ENCODE data around the gene SLC10A7.
A peak's percentile ranks its signal among the peaks of the same experiment; 100 is the strongest.

Gene SLC10A7

DNA sequence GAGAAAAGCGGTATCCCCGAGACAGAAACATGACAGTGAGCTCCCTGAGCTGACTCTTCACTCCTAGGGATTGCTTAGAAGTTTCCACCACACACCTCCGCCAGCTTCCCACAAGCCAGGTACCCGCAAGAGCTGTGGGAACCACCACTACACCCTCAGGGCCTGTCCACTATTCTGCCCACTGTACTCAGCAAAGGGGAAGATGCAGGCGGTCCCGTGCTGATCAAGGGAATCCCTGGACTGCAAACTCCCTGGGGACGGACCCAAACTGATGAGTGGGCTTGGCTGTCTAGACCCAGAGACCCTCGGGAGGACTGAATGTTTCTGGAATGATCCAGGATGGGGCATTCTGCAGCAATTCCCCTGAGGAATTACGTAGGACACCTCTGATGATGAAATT lies 277.2 kb downstream of the SLC10A7 start:
- TF ChIP-seq, protein P1, sequence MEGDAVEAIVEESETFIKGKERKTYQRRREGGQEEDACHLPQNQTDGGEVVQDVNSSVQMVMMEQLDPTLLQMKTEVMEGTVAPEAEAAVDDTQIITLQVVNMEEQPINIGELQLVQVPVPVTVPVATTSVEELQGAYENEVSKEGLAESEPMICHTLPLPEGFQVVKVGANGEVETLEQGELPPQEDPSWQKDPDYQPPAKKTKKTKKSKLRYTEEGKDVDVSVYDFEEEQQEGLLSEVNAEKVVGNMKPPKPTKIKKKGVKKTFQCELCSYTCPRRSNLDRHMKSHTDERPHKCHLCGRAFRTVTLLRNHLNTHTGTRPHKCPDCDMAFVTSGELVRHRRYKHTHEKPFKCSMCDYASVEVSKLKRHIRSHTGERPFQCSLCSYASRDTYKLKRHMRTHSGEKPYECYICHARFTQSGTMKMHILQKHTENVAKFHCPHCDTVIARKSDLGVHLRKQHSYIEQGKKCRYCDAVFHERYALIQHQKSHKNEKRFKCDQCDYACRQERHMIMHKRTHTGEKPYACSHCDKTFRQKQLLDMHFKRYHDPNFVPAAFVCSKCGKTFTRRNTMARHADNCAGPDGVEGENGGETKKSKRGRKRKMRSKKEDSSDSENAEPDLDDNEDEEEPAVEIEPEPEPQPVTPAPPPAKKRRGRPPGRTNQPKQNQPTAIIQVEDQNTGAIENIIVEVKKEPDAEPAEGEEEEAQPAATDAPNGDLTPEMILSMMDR (IDR thresholded peaks at IDR 0.05; ENCODE audit: low read depth, low read length, poor library complexity, severe bottlenecking): no peak
- no peak for TF ChIP-seq EZH2phosphoT487 (IDR thresholded peaks at IDR 0.05; ENCODE audit: borderline replicate concordance, low read length)
- no peaks in the 10 kb centered on the region for H3F3A ChIP-seq (ENCODE audit: control insufficient read depth, insufficient read depth)
- H3K27me3 ChIP-seq (ENCODE audit: control insufficient read depth, low read length): no peaks in the 10 kb centered on the region
- no peaks in the 10 kb centered on the region for H4K20me1 ChIP-seq (ENCODE audit: control insufficient read depth, insufficient read depth, low read depth, low read length)
- no peaks in the 10 kb centered on the region for H3K36me3 ChIP-seq (ENCODE audit: control insufficient read depth, low read length)
- no peaks in the 10 kb centered on the region for H3K9me3 ChIP-seq (ENCODE audit: control insufficient read depth, insufficient read depth, low read length)
- H3K9me2 ChIP-seq (replicated peaks; ENCODE audit: control insufficient read depth, low read length): no peaks in the 10 kb centered on the region
- peaks cover 8% of the 10 kb centered on the region; the same call in 1 of the 2 replicates for H3K4me1 ChIP-seq (ENCODE audit: control insufficient read depth, low read length)
- H3K4me2 ChIP-seq (ENCODE audit: low read length): no peak overlapping the region
- no peak overlapping the region for H3K4me3 ChIP-seq (ENCODE audit: low read length)
- H3K27ac ChIP-seq (ENCODE audit: low read depth, low read length): no peak overlapping the region
- no peaks in the 10 kb centered on the region for H3K79me2 ChIP-seq (ENCODE audit: control insufficient read depth, low read length)

DNA sequence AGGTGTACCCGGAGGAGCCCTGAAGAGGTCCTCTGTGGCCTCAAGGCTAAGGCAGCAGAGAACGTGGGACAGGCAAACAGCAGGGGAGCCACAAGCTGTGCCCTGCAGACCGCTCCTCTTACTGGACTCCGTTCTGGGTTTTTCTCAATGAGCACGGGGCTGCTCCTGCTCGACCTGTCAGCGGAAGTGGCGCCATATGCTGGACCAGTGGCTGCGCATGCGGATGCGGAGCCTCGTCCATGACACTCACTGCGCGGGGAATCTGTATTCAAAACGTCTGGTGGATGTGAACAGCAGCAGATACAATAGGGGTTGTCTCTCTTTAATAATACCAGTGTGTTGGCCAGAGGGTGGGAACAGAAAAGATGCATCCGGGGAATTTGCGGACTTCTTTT lies 277.9 kb downstream of the SLC10A7 start:
- no peaks in the 10 kb centered on the region for H3K36me3 ChIP-seq (ENCODE audit: control insufficient read depth, low read length)
- H3K79me2 ChIP-seq (ENCODE audit: control insufficient read depth, low read length): no peaks in the 10 kb centered on the region
- H4K20me1 ChIP-seq (ENCODE audit: control insufficient read depth, insufficient read depth, low read depth, low read length): no peaks in the 10 kb centered on the region
- no peaks in the 10 kb centered on the region for H3K27me3 ChIP-seq (ENCODE audit: control insufficient read depth, low read length)
- TF ChIP-seq, protein P1 (IDR thresholded peaks at IDR 0.05; ENCODE audit: low read depth, low read length, poor library complexity, severe bottlenecking): no peak
- TF ChIP-seq EZH2phosphoT487 (IDR thresholded peaks at IDR 0.05; ENCODE audit: borderline replicate concordance, low read length): no peak
- H3K4me3 ChIP-seq (ENCODE audit: low read length): no peak overlapping the region
- H3K9me2 ChIP-seq (replicated peaks; ENCODE audit: control insufficient read depth, low read length): no peaks in the 10 kb centered on the region
- no peak overlapping the region for H3K4me2 ChIP-seq (ENCODE audit: low read length)
- H3K9me3 ChIP-seq (ENCODE audit: control insufficient read depth, insufficient read depth, low read length): no peaks in the 10 kb centered on the region
- peaks cover 8% of the 10 kb centered on the region; the same call in 1 of the 2 replicates for H3K4me1 ChIP-seq (ENCODE audit: control insufficient read depth, low read length)
- no peak overlapping the region for H3K27ac ChIP-seq (ENCODE audit: low read depth, low read length)
- no peaks in the 10 kb centered on the region for H3F3A ChIP-seq (ENCODE audit: control insufficient read depth, insufficient read depth)

DNA sequence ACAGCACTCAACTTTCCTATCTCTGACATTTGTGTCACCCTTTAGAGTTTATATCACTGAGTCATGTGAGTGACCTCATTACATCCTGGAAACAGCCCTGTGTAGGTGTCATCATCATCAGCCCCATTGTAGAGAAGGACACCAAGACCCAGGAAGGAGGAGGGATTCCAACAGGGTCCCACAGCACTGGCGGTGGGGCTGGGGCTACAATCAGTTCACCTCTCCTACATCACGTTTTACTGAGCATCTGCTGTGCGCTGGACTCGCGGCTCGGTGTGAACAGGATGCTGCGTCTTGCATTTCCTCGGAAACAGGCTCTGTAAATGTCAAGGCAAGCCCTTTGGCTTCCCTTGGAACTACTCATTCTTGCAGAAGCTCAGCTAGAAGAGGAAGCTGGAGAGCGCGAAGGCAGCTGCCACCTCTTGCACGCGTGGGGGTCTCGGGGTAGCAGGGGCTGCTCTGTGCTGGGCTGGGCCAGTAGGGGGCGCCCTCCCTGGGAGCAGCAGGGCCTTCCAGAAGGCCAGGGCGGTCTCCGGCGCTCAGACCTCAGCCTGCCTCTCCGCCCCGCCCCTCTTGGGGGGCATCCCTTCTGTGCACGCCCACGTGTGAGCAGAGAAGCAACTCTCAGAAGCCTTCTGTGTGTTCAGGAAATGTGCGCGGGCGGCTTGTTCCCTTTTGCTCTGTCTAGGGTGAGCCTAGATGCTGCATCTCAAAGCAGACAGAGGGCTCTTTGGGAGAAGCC lies 278.4 kb downstream of the SLC10A7 start:
- no peaks in the 10 kb centered on the region for H3K9me3 ChIP-seq (ENCODE audit: control insufficient read depth, insufficient read depth, low read length)
- peaks cover 8% of the 10 kb centered on the region; the same call in 1 of the 2 replicates for H3K4me1 ChIP-seq (ENCODE audit: control insufficient read depth, low read length)
- H3K79me2 ChIP-seq (ENCODE audit: control insufficient read depth, low read length): no peaks in the 10 kb centered on the region
- H3K4me2 ChIP-seq (ENCODE audit: low read length): no peak overlapping the region
- H3K36me3 ChIP-seq (ENCODE audit: control insufficient read depth, low read length): no peaks in the 10 kb centered on the region
- no peak overlapping the region for H3K4me3 ChIP-seq (ENCODE audit: low read length)
- no peaks in the 10 kb centered on the region for H3F3A ChIP-seq (ENCODE audit: control insufficient read depth, insufficient read depth)
- TF ChIP-seq, protein P1 (IDR thresholded peaks at IDR 0.05; ENCODE audit: low read depth, low read length, poor library complexity, severe bottlenecking): peak; percentile 93
- TF ChIP-seq EZH2phosphoT487 (IDR thresholded peaks at IDR 0.05; ENCODE audit: borderline replicate concordance, low read length): no peak
- H3K27me3 ChIP-seq (ENCODE audit: control insufficient read depth, low read length): no peaks in the 10 kb centered on the region
- no peaks in the 10 kb centered on the region for H3K9me2 ChIP-seq (replicated peaks; ENCODE audit: control insufficient read depth, low read length)
- no peak overlapping the region for H3K27ac ChIP-seq (ENCODE audit: low read depth, low read length)
- H4K20me1 ChIP-seq (ENCODE audit: control insufficient read depth, insufficient read depth, low read depth, low read length): no peaks in the 10 kb centered on the region

All from DOHH2 (cell line).